NCI-H1092 (cell line): ENCODE results near the gene OR2AJ1.

ENCODE experiments used
- DNase-seq: peaks from one replicate; lab custom pipeline; 2025; lab: John Stamatoyannopoulos, UW

The OR2AJ1 gene

GRCh38 chr1:247962911-247963588 lies 38.4 kb downstream of the OR2AJ1 start:
- DNase-seq: no peak

- DNase-seq: no peak
Observed at GRCh38 chr1:247964933-247965332, 40.2 kb downstream of the OR2AJ1 start, which contains the start of gene OR2AK2. OR2AK2 (plus strand) TSS chr1:247965233; CDS start chr1:247965377, 144 bp downstream.

GRCh38 chr1:247966532-247967204 lies 42.0 kb downstream of the OR2AJ1 start:
- DNase-seq: no peak
